HG03575 (cell line): ENCODE data around the gene HNRNPLL.
A peak's percentile ranks its signal among the peaks of the same experiment; 100 is the strongest.
"Not testable (repeated sequence)": the region's sequence is repeated elsewhere in the genome, so short reads cannot be mapped to it uniquely, and the experiment has no call there.

Experiments used
- ATAC-seq: cut with Tn5 transposase; IDR thresholded peaks from one replicate; pipeline ENCODE4 v1.9.1; 2021; ENCODE audit not compliant: unreplicated experiment, insufficient number of reproducible peaks, low FRiP score; ENCODE audit errors: extremely low read depth

HNRNPLL gene

GRCh38 chr2:38602732-38603401, at the start of gene HNRNPLL:
TSS of gene HNRNPLL (minus strand) at chr2:38602928. CDS start at chr2:38602626, 302 bp downstream.
- no peak for ATAC-seq

DNA sequence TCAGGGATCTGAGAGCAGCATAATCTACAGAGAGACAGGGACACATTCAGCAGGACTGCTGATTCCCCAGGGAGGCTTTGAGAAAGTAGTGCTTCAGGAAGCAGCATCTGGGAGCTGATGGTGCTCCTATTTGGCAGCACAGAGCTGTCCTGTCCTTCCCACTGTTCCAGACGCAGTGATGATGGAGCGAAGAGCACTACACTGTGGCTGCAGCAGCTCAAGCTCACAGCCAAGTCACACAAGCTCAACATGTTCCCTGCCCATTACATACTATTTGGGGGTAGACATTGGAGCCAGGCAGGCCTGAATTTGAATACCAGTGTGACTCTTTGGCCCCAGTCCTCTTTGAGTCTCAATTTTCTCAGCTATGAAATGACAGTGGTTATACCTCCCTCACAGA, 48.0 kb upstream of the HNRNPLL start:
- no peak for ATAC-seq

- no peak for ATAC-seq
Observed at GRCh38 chr2:38650012-38650411, 47.3 kb upstream of the HNRNPLL start.

- ATAC-seq, result no peak
Observed at GRCh38 chr2:38649176-38649728, 46.5 kb upstream of the HNRNPLL start.

DNA sequence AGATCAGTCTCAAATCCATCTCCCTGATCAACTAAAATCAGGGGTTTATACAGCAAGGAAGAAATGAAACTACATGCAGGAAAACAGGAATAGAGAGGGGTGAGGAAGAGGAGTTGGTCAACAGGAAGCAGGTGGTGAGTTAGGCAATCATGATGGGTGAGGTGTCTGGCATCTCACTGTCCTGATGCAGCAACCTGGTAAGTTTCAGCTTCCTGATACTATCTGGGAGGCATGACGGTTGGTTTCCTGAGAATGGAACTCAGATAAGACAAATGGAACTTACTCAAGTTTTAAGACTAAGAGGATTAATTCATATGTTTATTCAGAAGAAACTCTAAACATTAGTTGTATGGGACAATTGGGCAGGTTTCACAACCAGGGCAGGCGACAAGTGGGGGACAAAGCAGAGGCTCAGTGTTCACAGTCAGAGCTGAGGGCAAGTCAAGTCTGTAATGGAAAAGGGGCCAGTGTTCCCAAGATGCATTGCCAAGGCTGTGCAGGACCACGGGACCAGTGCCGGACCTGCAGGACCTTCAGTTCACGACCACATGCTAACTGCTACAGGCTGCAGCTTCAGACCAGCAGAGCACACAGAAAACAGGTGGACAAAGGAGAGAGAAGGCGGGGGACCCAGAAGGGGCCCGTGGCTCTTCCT, 45.5 kb upstream of the HNRNPLL start:
- ATAC-seq, result no peak

GRCh38 chr2:38643683-38644511, 41.2 kb upstream of the HNRNPLL start:
- not testable (repeated sequence) for ATAC-seq

GRCh38 chr2:38643021-38643671, 40.4 kb upstream of the HNRNPLL start:
- ATAC-seq, result no peak

GRCh38 chr2:38642373-38643017, 39.8 kb upstream of the HNRNPLL start:
- not testable (repeated sequence) for ATAC-seq

DNA sequence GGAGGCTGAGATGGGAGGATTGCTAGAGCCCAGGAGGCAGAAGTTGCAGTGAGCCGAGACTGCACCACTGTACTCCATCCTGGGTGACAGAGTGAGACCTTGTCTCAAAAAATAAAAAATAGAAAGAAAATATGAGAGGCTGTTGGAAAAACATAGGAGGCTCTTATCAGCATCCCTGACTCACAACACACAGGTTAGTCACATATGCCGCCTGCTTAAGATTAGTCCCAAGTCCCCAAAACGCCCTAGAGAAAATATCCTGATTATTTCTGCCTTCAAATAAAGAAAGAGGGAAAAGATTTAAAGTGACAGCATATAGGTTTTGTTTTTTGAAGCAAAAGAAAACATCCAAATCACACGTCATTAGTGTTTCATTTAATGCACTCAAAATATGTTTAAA, 33.3 kb upstream of the HNRNPLL start:
- no peak for ATAC-seq

DNA sequence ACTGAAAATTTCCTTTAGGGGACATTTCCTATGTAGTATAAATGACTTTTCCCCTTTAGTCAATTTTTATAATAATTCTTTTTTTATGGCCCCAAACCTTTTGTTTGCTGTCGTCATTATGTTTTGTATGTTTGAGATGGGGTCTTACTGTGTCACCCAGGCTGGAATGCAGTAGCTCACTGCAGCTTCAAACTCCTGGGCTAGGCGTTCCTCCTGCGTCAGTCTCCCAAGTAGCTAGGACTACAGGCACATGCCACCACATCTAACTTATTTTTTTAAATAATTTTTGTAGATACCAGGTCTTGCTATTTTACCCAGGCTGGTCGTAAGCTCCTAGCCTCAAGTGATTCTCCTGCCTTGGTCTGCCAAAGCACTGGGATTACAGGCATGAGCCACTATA, 32.4 kb upstream of the HNRNPLL start:
- no peak for ATAC-seq

DNA sequence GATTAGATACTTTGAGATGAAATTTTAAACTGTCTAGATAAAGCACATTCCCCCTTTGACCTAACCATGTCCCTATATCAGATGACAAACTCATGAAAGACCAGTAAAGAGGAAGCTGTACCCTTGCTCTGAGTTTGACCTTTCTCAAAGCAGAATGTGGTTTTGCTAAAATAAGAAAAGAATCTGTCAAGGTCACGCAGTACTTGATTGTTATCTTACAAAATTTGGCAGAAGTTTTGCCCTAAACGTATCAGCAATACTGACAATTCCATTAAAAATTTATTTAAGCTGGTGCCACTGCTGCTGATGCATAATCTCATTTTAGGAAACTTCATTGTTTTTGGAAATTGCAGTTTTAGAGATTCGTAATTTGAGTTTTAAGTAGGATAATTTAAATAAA, 32.0 kb upstream of the HNRNPLL start:
- peak; percentile 83 for ATAC-seq

GRCh38 chr2:38633895-38634294, 31.2 kb upstream of the HNRNPLL start:
- ATAC-seq, result no peak

DNA sequence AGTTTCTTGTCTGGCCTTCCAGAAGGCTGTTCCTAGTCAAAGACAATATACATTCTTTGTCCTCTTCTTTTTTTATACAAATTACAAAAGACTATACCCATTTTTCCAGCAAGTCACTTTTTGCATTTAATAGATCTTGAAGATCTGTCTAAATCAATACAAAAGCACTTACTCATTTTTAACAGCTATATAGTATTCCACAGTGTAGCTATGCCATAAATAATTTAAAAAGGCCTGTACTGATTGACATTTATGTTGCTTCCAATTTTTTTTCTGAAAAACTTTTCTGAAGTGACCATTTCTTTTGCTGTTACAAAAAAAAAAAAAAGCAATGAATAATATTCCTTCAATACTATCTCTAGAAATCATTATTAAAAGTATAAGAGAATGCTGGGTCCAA, 30.3 kb upstream of the HNRNPLL start:
- ATAC-seq, result no peak

- no peak for ATAC-seq
Observed at GRCh38 chr2:38631976-38632375, 29.2 kb upstream of the HNRNPLL start.

DNA sequence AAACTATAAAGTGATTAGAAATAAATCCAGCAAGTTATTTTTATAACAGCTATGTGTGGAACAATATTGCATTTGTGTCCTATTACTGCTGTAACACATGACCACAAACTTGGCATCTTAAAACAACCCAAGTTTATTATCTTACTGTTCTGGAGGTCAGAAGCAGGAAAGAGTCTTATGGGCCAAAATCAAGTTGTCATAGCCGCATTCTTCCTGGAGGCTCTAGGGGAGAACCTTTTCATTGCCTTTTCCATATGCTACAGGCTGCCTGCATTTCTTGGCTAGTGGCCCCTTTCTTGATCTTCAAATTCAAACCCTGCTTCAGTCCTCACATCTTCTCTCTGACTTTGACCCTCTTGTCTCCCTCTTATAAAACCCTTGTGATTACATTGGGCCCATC, 27.0 kb upstream of the HNRNPLL start:
- ATAC-seq, result no peak

DNA sequence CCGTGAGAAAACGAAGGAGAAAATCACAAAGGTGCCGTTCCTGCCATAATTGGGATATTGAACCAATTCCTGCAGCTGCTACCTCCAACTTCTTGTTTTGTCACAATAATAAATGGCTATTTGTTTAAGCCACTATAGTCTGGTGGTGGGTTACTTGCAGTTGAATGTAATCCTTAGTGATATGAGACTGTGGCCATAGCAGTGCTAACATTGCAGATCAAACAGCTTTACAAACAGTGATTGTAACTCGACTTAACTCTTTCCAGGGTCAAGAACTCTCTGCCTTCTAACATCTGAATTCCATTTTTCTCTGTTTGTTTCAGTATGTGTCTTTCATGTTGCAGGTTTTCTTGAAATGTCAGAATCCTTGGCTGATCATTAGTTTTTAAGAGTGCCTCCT, 24.7 kb upstream of the HNRNPLL start:
- ATAC-seq, result no peak

- no peak for ATAC-seq
Observed at GRCh38 chr2:38626326-38627035, 23.8 kb upstream of the HNRNPLL start.

DNA sequence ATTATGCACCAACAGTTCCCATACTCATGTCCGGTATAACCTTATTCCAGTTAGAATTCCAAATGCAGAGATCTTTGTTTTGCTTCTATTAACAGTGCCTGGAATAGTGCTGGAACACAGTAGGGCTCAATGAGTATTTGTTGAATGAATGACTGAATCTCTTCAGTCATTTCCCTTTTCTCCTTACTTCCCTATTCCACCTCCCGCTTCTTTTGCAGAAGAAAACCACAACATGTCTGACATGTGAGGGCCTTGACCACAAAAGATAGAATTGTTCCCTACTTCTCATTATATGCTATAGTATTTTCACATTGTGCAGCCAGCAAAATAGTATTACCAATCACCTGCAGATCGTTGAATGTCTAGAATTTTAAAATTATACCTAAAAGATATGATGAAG, 19.5 kb upstream of the HNRNPLL start:
- ATAC-seq, result no peak
